ENCODE data around the gene ATP7A.
"Not testable (repeated sequence)": the region's sequence is repeated elsewhere in the genome, so short reads cannot be mapped to it uniquely, and the experiment has no call there.

ATP7A gene

GRCh38 chrX:77918568-77918967 lies 8.1 kb downstream of the ATP7A start:
- no peak overlapping the region for H3K27ac ChIP-seq (ENCODE audit: low read depth, low read length)

GRCh38 chrX:77919370-77919769 lies 8.9 kb downstream of the ATP7A start:
- not testable (repeated sequence) for H3K36me3 ChIP-seq (ENCODE audit: insufficient read depth, low read length)
- WGBS = 91% methylated on average over 6 of the region's 6 CpGs

More at GRCh38 chrX:77918568-77918967, 8.1 kb downstream of the ATP7A start:
- Histone ChIP-seq H3K9ac (ENCODE audit: low read depth, low read length) (no peak overlapping the region), H3K9me3 (ENCODE audit: insufficient read depth, low read depth, low read length) (no peaks in the 10 kb centered on the region), H3K27me3 (ENCODE audit: insufficient read depth, low read length) (no peaks in the 10 kb centered on the region), H3K36me3 (ENCODE audit: insufficient read depth, low read length) (no peaks in the 10 kb centered on the region), H3K4me1 (ENCODE audit: insufficient read depth, low read length) (no peaks in the 10 kb centered on the region), H3K4me3 (ENCODE audit: low read length) (no peak overlapping the region)
- 100% methylated on average over 3 of the region's 3 CpGs for WGBS

GRCh38 chrX:77922787-77923186 lies 12.3 kb downstream of the ATP7A start:
- no peak overlapping the region for H3K9ac ChIP-seq (ENCODE audit: low read depth, low read length)
- H3K27ac ChIP-seq (ENCODE audit: low read depth, low read length) = no peak overlapping the region
- no peaks in the 10 kb centered on the region for H3K27me3 ChIP-seq (ENCODE audit: insufficient read depth, low read length)
- no peaks in the 10 kb centered on the region for H3K4me1 ChIP-seq (ENCODE audit: insufficient read depth, low read length)
- no peaks in the 10 kb centered on the region for H3K9me3 ChIP-seq (ENCODE audit: insufficient read depth, low read depth, low read length)
- no peaks in the 10 kb centered on the region for H3K36me3 ChIP-seq (ENCODE audit: insufficient read depth, low read length)
- no peak overlapping the region for H3K4me3 ChIP-seq (ENCODE audit: low read length)

More at GRCh38 chrX:77919370-77919769, 8.9 kb downstream of the ATP7A start:
- not testable (repeated sequence) for H3K9me3 ChIP-seq (ENCODE audit: insufficient read depth, low read depth, low read length); H3K4me3 ChIP-seq (ENCODE audit: low read length); H3K4me1 ChIP-seq (ENCODE audit: insufficient read depth, low read length); H3K27me3 ChIP-seq (ENCODE audit: insufficient read depth, low read length); H3K9ac ChIP-seq (ENCODE audit: low read depth, low read length); H3K27ac ChIP-seq (ENCODE audit: low read depth, low read length)

GRCh38 chrX:77924320-77924859 lies 13.9 kb downstream of the ATP7A start:
- Histone ChIP-seq H3K9me3 (ENCODE audit: insufficient read depth, low read depth, low read length) (no peaks in the 10 kb centered on the region), H3K9ac (ENCODE audit: low read depth, low read length) (no peak overlapping the region), H3K27ac (ENCODE audit: low read depth, low read length) (no peak overlapping the region), H3K4me3 (ENCODE audit: low read length) (no peak overlapping the region), H3K4me1 (ENCODE audit: insufficient read depth, low read length) (no peaks in the 10 kb centered on the region), H3K27me3 (ENCODE audit: insufficient read depth, low read length) (no peaks in the 10 kb centered on the region), H3K36me3 (ENCODE audit: insufficient read depth, low read length) (no peaks in the 10 kb centered on the region)
- WGBS = 95% methylated on average over 8 of the region's 8 CpGs

- no peaks in the 10 kb centered on the region for H3K36me3 ChIP-seq (ENCODE audit: insufficient read depth, low read length)
- H3K27me3 ChIP-seq (ENCODE audit: insufficient read depth, low read length) = no peaks in the 10 kb centered on the region
- no peak overlapping the region for H3K27ac ChIP-seq (ENCODE audit: low read depth, low read length)
- no peak overlapping the region for H3K4me3 ChIP-seq (ENCODE audit: low read length)
- H3K4me1 ChIP-seq (ENCODE audit: insufficient read depth, low read length) = no peaks in the 10 kb centered on the region
- no CpG with 5 or more reads among the region's 3 CpGs for WGBS
- no peak overlapping the region for H3K9ac ChIP-seq (ENCODE audit: low read depth, low read length)
- no peaks in the 10 kb centered on the region for H3K9me3 ChIP-seq (ENCODE audit: insufficient read depth, low read depth, low read length)
These were observed 15.3 kb downstream of the ATP7A start for GRCh38 chrX:77925764-77926163.

- Histone ChIP-seq H3K4me1 (ENCODE audit: insufficient read depth, low read length) (no peaks in the 10 kb centered on the region), H3K27ac (ENCODE audit: low read depth, low read length) (no peak overlapping the region), H3K27me3 (ENCODE audit: insufficient read depth, low read length) (no peaks in the 10 kb centered on the region), H3K36me3 (ENCODE audit: insufficient read depth, low read length) (no peaks in the 10 kb centered on the region), H3K9ac (ENCODE audit: low read depth, low read length) (no peak overlapping the region), H3K9me3 (ENCODE audit: insufficient read depth, low read depth, low read length) (no peaks in the 10 kb centered on the region), H3K4me3 (ENCODE audit: low read length) (no peak overlapping the region)
- 71% methylated on average over 1 of the region's 1 CpG for WGBS
These were observed 20.1 kb downstream of the ATP7A start for GRCh38 chrX:77930581-77930980.

GRCh38 chrX:77935886-77936285 lies 25.4 kb downstream of the ATP7A start:
- no CpG with 5 or more reads among the region's 1 CpG for WGBS
- no peaks in the 10 kb centered on the region for H3K36me3 ChIP-seq (ENCODE audit: insufficient read depth, low read length)
- H3K4me3 ChIP-seq (ENCODE audit: low read length) = no peak overlapping the region
- no peaks in the 10 kb centered on the region for H3K4me1 ChIP-seq (ENCODE audit: insufficient read depth, low read length)
- H3K27ac ChIP-seq (ENCODE audit: low read depth, low read length) = no peak overlapping the region
- H3K9me3 ChIP-seq (ENCODE audit: insufficient read depth, low read depth, low read length) = no peaks in the 10 kb centered on the region
- H3K27me3 ChIP-seq (ENCODE audit: insufficient read depth, low read length) = no peaks in the 10 kb centered on the region
- H3K9ac ChIP-seq (ENCODE audit: low read depth, low read length) = no peak overlapping the region

GRCh38 chrX:77936299-77936698 lies 25.8 kb downstream of the ATP7A start:
- H3K27ac ChIP-seq (ENCODE audit: low read depth, low read length) = no peak overlapping the region
- H3K9me3 ChIP-seq (ENCODE audit: insufficient read depth, low read depth, low read length) = no peaks in the 10 kb centered on the region
- no peak overlapping the region for H3K9ac ChIP-seq (ENCODE audit: low read depth, low read length)
- H3K27me3 ChIP-seq (ENCODE audit: insufficient read depth, low read length) = no peaks in the 10 kb centered on the region
- no peak overlapping the region for H3K4me3 ChIP-seq (ENCODE audit: low read length)
- H3K4me1 ChIP-seq (ENCODE audit: insufficient read depth, low read length) = no peaks in the 10 kb centered on the region
- H3K36me3 ChIP-seq (ENCODE audit: insufficient read depth, low read length) = no peaks in the 10 kb centered on the region

GRCh38 chrX:77937291-77937690 lies 26.8 kb downstream of the ATP7A start:
- Histone ChIP-seq H3K9ac (ENCODE audit: low read depth, low read length) (no peak overlapping the region), H3K4me1 (ENCODE audit: insufficient read depth, low read length) (no peaks in the 10 kb centered on the region), H3K9me3 (ENCODE audit: insufficient read depth, low read depth, low read length) (no peaks in the 10 kb centered on the region), H3K36me3 (ENCODE audit: insufficient read depth, low read length) (no peaks in the 10 kb centered on the region), H3K4me3 (ENCODE audit: low read length) (no peak overlapping the region), H3K27me3 (ENCODE audit: insufficient read depth, low read length) (no peaks in the 10 kb centered on the region), H3K27ac (ENCODE audit: low read depth, low read length) (no peak overlapping the region)
- 92% methylated on average over 2 of the region's 3 CpGs for WGBS

- Histone ChIP-seq H3K9me3 (ENCODE audit: insufficient read depth, low read depth, low read length) (no peaks in the 10 kb centered on the region), H3K9ac (ENCODE audit: low read depth, low read length) (no peak overlapping the region), H3K4me1 (ENCODE audit: insufficient read depth, low read length) (no peaks in the 10 kb centered on the region), H3K36me3 (ENCODE audit: insufficient read depth, low read length) (no peaks in the 10 kb centered on the region), H3K27me3 (ENCODE audit: insufficient read depth, low read length) (no peaks in the 10 kb centered on the region), H3K27ac (ENCODE audit: low read depth, low read length) (no peak overlapping the region), H3K4me3 (ENCODE audit: low read length) (no peak overlapping the region)
- 100% methylated on average over 2 of the region's 4 CpGs for WGBS
These were observed 27.7 kb downstream of the ATP7A start for GRCh38 chrX:77938083-77938680.

GRCh38 chrX:77945031-77945430 lies 34.5 kb downstream of the ATP7A start:
- H3K27me3 ChIP-seq (ENCODE audit: insufficient read depth, low read length); H3K9me3 ChIP-seq (ENCODE audit: insufficient read depth, low read depth, low read length); H3K9ac ChIP-seq (ENCODE audit: low read depth, low read length); H3K36me3 ChIP-seq (ENCODE audit: insufficient read depth, low read length); H3K4me1 ChIP-seq (ENCODE audit: insufficient read depth, low read length); H3K4me3 ChIP-seq (ENCODE audit: low read length); H3K27ac ChIP-seq (ENCODE audit: low read depth, low read length): not testable (repeated sequence)
- 91% methylated on average over 6 of the region's 6 CpGs for WGBS
